GM19397 (cell line): ENCODE data around the gene FN1.
A peak's percentile ranks its signal among the peaks of the same experiment; 100 is the strongest.

ENCODE experiments used
- ATAC-seq: cut with Tn5 transposase; IDR thresholded peaks from one replicate; pipeline ENCODE4 v1.9.1; 2021; ENCODE audit warnings: mild to moderate bottlenecking, moderate library complexity; ENCODE audit not compliant: unreplicated experiment

Gene FN1

DNA sequence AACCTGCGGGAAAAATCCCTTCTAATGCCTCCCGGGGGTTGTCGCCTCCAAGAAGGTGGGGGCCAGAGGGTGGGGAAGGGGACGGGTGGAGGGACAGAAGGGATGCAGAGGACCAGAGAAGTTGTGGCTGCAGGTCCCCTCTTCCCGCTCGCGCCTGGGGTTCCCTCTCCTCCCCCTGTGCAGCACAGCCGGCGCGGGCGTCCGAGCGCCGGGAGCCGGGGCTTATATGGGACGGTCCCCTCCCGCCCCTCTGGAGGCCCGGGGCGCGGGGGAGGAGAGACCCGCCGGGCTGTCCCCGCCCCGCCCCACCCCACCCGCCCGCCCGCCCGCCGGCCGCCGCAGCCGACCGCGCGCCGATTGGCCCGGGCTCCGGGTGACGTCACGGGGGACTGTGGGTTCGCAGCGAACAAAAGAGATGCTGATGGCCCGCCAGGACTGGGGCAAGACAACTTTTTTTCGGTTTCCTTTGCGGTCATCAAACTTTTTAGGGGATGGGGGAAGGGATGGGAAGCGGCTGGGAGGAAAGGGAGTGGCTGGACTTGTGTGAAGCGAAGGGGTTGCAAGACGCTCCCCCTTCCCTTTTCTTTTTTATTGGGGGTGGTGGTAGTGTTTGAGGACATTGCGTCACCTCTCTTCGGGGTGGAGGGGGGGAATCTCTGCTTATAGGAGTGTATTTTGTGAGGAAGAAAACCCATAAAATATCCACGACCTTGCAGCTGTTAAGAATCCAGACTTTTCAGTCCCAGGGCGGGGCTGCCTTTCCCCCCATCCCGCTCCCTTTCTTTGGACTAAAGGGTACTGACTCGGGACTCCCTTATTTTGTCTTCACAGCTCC, at the start of gene FN1:
Gene FN1, minus strand, starts transcription at position 199 of the 835 bp plus-strand sequence. CDS start 266 bp downstream, outside the sequence.
- peak; percentile 89 for ATAC-seq

DNA sequence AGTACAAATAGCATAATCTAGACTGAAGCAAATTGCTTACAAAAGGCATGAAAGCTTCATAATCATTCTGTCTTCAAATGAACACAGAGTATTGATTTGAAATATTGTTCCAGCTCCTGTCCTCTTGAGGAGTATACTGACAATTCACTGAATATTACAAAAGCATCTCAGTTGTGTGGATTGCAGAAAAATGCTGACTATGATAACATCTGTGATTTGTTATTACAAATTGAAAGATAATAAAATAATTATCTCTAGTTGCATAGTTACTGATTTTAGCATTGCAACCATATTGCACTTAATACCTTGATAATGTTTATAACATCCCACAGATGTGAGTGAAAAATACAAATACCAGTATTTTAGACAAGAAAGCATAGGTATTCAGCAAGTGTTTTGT, 49.2 kb upstream of the FN1 start:
- ATAC-seq = no peak

DNA sequence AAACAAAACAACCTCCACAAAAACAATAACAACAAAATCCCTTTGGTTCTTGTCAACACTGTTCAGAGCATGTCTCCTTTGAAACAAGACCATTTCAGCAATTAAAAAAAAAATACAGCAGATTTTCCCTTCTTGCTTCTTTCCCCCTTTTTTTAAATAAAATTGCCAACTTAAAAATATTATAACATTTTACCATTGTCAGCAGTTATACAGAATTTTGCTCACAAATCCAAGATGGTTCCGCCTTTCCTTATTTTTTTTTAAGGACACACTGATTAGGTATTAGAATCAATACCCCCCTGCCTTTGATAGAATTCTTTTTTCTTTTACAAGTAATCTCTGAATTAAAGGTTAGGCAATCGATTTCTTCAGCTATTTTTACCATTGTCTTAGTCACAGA, 48.7 kb upstream of the FN1 start:
- no peak for ATAC-seq

DNA sequence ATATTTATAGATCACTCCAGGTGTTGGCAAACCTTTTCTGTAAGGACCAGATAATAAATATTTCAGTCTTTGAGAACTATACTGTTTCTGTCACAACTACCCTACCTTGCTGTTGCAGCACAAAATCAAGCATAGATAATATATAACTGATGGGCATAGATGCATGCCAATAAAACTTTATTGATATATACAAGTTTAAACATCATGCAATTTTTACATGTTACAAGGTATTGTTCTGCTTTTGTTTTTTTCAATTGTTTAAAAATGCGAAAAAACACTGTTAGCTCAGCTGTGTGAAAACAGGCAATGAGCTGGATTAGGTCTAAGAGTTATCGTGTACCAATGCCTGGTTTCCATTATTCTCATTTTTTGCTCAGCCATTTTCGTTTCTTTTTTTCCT, 47.6 kb upstream of the FN1 start:
- ATAC-seq = no peak

DNA sequence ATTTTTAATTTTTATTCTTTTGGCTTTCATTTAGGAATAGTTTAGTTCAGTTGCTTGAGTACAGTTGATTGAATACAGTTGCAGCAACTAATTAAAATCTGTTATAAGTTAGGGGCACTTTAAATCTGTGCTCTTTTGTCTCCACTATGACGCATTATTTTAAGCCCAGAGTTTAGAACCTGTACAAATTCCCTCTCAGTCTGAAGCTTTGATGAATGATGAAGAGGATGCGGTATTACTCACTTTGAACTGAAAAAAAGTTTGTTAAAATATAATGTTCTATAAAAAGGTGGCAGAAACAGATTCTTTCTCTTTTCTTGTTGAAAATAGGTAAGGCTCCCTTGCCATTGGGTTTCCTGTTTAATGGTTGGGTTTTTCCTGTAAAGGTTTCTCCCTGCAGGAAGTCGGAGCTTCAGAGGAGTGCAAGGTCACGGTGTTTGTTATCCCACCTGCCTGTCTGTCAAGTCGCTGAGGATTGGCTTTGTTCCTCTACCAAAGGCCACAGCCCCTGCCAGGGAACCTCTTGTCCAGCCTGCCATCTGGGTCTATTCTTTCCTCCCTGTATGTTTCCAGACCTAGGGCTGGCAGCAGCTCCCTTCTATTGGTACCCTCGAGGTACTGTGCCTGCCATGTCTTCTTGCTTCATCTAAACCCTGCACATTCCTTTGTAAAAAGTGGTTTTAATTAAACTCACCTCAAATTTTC, 43.8 kb upstream of the FN1 start:
- no peak for ATAC-seq

DNA sequence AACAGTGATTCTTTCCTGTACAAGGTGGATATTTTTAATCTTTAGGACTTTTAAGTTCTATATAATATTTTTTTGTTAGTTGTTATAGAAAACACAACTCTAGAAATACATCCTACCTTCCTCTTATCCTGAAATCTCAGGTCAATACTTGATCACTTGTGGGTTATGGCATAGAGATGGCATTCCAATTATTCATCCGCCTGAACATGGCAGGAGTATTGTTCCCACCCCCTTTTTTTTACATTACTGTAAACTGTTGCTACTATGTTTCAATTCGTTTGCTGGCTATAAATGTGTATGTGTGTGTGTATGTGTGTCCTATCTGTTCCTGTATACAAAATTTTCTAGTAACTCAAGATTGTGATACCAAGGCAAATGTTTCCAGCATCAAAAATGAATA, 43.3 kb upstream of the FN1 start:
- ATAC-seq = no peak

DNA sequence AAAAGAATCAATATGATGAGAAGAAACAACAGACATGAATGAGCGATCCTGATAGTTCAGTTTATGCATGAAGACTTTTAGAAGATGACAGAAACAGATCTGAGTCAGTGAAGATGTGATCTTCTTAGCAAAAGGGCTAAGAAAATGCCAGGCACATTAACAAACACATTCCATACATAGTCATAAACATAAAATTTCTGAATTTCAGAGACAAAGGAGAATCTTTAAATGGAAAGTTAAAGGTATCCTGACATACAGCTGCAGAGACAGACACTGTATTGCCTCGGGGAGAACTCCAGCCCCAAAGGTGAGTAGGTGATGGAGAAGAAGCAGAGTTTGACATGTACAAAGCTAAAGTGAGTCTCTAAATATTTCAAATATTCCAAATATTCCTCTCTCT, 40.6 kb upstream of the FN1 start:
- ATAC-seq = no peak

DNA sequence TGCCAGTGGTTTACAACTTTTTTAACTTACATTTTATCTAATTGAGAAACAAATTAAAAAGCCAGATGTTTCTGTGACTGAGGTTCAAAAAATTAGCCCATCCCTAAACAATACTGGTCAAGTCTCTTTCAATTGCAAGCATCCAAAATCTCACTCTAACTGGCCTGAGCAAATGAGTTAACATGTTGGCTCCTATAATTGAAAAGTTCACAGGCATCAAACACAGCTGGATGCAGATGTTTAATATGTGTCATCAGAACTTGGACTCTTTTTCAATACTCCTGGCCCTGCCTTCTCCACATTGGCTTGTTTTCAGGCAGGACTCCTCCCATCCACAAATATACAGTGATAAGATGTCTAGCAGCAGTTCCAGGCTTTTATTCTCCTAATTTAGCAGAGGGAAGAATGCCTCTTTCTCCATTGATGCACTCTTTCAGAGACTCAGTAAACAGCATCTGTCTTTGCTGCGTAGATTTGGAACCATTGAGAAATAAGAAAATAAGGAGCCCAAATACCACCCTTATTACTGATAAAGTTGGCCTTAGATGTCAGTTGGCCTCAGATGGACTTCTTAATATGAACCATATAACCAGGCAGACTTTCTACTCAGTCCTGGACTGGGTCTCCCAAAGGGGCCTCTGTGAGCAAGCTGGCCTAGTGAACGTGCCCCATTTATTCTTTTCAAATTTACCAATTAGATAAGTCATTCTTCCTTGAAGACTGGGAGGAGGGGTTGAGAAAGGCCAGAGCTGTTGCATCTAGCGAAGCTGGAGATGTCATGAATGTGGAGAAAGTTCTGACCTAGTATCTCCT, 30.4 kb upstream of the FN1 start:
- no peak for ATAC-seq

DNA sequence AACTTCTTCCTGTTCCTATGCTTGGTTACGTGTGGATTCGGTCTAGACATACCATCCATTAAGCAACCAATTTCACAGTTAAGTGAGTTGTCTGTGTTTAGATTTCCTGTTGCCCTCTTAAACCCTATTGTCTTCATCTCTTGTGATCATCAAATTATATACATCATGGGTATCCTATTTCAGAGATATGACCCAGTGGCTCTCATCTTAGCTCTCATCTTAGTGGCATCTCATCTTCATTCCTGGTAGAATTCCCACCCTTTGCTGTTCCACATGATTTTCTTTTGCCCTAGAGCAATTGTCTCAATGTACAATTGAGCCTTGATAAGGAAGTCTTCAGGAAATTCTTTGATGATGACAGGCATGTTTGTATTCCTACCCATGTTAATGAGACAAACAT, 29.4 kb upstream of the FN1 start:
- no peak for ATAC-seq

DNA sequence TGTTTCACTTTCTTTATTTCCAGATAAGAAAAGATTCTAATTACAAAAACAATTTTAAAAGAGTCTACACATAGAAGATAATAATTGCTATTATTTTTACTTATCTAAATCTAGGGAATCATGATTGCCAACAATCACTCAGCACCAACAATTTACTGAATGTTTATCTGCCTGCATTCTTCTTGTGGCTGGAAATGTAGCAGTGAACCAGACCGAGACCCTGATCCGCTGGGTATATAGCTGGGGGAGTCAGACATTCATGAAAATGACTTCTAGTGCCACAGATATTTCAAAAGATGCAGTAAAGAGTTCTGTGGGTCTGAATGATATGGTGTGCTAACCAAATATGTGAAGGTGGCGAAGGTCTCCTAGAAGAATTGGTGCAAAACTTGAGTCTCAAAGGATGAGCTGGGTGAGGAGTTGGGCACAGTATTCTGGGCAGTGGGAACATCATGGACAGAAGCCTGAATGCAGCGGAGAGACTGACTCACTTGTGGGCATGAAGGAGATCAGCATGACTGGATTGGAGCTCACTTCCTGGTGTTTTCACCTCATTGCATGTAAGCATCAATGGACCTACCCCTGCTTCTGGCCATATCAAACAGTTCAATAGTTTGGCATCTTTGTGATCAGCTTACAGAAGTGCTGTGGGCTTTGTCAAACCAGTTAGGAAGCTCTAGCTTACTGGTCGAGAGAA, 26.1 kb upstream of the FN1 start:
- no peak for ATAC-seq

DNA sequence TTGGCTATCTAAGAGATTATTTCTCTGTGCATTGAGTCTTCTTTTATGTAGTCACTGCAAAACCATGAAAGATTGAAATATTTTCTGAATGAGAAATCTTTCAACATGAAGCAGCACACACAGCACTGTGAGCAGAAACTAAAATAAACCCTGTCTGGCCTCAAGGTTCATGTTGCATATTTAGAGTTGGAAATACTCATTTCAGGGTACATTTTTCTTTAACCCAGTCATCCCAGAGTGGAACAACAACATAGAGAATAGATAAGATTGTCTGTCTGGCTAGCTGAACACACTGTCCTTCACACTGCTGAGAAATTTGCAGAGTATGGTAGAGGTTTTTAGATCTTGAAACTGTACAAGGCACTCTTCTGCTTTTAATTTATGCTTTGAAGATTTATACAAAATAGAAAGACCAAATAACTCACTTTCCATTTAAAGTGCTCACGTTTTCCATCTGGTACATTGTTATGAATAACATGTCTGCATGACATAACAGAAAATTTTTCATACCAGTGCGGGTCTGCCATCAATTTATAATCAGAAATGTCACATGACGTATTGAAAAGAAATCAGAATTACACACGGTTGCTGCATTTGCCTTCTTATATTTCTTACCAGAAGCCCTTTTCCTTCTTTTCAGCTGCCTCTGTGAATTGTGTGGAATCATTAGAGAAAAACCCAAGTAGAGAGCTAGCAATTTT, 25.0 kb upstream of the FN1 start:
- ATAC-seq = no peak

DNA sequence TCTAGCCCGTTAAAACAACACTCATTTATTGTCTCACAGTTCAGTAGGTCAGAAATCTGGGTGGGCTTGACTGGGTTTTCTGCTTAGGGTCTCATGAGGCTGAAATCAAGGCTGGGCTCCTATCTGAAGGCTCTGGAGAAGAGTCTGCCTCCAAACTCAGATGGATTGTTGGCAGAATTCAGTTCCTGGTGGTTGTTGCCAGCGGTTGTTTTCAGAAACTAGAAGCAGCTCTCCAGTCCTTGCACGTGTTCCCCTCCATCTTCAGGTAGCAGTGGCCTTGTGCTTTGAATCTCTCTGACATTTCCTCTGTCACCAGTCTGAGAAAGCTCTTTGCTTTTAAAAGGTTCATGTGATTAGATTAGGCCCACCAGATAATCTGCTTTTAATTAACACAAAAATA, 20.1 kb upstream of the FN1 start:
- no peak for ATAC-seq

DNA sequence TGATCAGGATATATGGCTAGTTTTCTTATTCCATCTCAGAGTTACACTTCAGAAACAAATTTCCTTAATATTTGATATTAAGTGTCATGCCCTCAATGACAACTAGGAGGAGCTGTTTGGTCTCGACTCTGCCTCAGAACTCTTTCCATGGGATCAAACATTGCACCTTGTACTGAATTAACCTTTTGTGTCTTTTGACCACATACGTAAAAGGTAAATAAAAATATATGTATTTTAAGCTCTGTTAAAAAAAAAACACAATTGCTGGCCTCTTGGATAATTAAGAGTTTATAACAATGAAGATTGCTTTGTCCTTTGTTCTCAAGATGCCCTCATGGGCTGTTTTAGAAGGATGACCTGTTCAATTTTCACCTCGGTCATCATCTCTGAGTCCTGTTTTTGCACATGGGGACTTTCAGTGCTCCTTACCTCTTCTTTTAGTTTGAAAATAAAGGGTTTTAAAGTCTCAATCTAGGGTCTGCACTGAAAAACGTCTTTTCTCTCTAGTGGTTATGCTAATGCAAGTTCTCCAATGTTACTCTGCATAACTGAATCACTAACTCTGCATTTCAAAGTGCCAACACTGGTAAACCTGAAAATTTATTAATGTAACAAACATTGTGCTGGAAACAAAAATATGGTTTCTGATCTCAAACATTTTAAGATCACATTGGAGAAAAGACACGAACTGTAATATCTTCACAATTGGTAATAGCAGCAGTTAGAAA, 18.8 kb upstream of the FN1 start:
- no peak for ATAC-seq

DNA sequence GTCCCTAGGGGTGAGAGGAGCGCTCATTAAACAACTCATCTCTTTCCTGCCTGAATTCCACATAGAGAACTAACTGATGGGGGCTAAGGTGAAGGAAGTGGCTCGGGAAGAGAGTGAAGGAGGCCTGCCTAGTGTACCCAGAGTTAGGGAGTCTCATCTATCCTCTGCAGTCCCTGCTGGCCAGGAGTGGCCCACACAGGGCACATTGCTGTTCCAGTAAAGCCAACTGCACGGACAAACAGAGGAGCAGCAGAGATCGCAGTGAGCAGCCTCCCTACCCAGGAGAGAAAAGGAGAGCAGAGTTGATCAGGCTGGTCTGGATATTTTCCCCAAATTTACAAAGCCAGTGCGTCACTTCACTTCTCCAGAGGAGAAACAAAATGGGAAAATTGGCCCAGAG, 16.9 kb upstream of the FN1 start:
- ATAC-seq = no peak

DNA sequence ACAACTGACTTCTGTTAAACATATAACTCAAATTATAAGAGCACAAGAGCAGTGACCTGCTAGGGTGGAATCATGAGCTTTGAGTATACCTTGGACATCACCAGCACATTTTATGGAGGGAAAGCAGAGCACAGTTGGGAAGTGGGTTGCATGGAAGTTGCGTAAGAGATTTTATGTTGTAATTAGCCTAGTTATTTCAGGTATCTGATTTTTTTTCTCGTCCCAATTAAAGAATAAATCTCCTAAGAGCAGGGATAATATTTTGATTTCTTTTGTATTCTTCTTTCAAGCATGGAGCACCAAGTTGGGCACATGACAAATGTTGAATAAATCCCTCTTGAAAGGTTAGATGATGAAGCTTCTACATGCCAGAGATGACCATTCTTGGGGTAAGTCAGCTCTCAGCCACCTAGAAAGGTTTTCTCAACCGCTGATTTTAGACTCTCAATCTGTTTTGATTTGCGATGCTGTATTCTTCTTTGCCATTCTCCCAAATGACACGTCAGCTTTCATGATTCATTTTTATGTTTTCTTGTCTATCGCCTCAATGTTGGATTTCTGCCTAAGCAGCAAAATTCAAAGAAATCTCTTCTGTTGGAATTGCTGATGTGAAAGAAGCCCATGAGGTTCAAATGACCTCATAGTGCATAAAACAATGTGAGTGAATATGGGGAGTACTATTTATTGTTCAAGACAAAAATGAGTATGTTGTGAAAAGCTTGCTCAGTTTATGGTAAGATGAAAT, 15.3 kb upstream of the FN1 start:
- ATAC-seq = no peak

DNA sequence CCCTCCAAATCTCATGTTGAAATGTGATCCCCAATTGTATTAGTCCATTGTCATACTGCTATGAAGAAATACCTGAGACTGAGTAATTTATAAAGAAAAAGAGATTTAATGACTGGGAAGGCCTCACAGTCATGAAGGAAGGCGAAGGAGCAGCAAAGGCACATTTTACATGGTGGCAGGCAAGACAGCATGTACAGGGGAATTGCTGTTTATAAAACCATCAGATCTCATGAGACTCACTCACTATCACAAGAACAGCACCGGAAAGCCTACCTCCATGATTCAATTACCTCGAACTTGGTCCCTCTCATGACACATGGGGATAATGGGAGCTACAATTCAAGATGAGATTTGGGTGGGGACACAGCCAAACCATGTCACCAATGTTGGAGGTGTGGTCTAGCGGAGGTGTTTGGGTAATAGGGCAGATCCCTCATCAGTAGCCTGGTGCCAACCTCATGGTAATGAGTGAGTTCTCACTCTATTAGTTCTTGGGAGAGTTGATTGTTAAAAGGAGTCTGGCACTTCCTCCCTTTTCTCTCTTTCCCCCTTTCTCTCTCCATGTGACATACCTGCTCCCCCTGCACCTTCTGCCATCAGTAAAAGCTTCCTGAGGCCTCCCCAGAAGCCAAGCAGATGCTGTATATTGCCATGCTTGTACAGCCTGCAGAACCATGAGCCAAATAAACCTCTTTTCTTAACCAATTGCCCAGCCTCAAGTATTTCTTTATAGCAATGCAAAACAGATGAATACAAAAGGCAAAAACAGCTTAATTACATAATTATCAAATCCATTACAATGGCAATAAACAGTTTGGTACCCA, 14.5 kb upstream of the FN1 start:
- no peak for ATAC-seq

DNA sequence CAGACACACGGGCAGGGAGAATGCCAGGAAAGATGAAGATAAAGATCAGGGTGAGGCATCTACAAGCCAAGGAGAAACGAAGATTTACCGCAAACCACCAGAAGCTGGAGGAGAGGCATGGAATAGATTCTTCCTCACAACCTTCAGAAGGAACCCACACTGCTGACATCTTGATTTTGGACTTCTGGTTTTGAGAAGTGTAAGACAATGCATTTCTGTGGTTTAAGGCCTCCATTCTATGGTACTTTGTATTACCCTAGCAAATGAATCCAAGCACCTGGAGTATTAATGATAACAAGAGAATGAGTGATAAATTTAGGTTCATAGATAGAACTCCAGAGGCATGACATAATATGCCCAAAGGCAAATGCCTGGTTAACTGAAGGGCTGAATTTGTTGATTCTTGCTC, 11.8 kb upstream of the FN1 start:
- no peak for ATAC-seq

DNA sequence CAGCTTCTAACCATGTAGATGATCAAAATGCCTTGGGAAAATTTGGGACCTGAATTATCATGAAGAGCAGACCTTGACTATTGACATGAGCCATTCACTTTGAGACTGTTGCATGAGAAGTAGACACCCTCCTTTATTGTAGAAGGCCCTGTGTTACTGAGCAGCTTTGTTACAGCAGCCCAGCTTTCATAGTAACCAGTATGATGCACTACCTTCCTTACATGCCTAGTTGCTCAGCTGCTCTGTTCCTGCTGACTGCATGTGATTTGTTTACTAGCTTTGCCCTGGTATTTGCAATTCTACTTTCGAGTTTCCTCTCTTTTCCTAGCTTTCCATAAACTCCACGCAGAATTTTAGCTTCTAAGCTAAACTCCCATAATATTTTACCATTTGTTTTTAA, 11.2 kb upstream of the FN1 start:
- no peak for ATAC-seq
